ENCODE measurements around the gene ZPLD1. TPM values are rescaled to one million over a fixed set of nuclear protein-coding genes. Genes with fewer than 3 reads are reported as not detected.

Gene ZPLD1
- total and polyA plus RNA-seq, 2 of the 8 experiments (the other 6 are each of a cell fraction or from before 2014, with no cell fraction given) = not detected

GRCh38 chr3:102488331-102488730 is 53.5 kb downstream of the ZPLD1 start (continued):
- TF ChIP-seq SIN3A (conservative IDR thresholded peaks at IDR 0.05 in 1 of 2, IDR thresholded peaks at IDR 0.05 in 1 of 2; ENCODE audit: low read depth in 1 of 2, low read length in 2 of 2) (no peak), CTBP2 (IDR thresholded peaks at IDR 0.05; ENCODE audit: borderline replicate concordance, insufficient read depth, insufficient read length, low read length) (no peak), ATF2 (IDR thresholded peaks at IDR 0.05; ENCODE audit: low read length) (no peak)
